HL-60 (cell line): Measurements from ENCODE around the gene SH3PXD2A.

Experiments
- CTCF ChIP-seq: IDR thresholded peaks from one replicate; pipeline ENCODE4 v1.5.1; 2011; ENCODE audit warnings: low read length, control low read depth, inconsistent platforms; ENCODE audit not compliant: insufficient read depth
- GABPA ChIP-seq: IDR thresholded peaks from 2 replicates; pipeline ENCODE4 v1.6.1; 2012; ENCODE audit warnings: low read depth
- POLR2AphosphoS5 ChIP-seq: IDR thresholded peaks from 2 replicates; pipeline ENCODE4 v1.6.1; 2012; ENCODE audit warnings: low read depth

- TF ChIP-seq CTCF (no peak), POLR2AphosphoS5 (no peak), GABPA (no peak)
These were observed 198.2 kb downstream of the SH3PXD2A start for GRCh38 chr10:103657061-103657591.
